ENCODE measurements around the gene MRPS12.

DNA sequence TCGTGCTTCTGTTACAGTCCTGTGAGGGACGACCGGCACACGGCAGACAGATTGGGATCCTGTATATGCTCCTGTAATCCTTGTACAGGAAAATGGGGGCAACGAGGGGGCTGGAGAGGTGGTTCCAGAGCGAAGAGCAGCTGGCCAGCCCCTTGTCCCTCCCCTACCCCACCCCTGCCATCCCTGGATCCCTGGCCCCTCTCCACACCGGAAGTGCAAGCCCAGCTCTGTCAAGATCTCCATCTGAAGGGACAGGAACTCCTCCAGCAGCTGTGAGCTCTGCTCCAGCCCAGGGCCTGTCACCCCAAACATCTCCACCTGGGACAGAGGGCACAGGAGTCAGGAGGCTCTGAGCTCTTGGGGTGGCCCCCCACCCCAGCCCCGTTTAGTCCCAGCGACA is 13.2 kb upstream of the MRPS12 start:
- TF ChIP-seq GATA2 (IDR thresholded peaks at IDR 0.05; ENCODE audit: low read depth, low read length) (0 out of 2 replicates have a peak, but pooled peaks have one; percentile 22), GATA3 (IDR thresholded peaks at IDR 0.05; ENCODE audit: low read depth, low read length) (no peak)
